ENCODE data around the gene ESYT2.

DNA sequence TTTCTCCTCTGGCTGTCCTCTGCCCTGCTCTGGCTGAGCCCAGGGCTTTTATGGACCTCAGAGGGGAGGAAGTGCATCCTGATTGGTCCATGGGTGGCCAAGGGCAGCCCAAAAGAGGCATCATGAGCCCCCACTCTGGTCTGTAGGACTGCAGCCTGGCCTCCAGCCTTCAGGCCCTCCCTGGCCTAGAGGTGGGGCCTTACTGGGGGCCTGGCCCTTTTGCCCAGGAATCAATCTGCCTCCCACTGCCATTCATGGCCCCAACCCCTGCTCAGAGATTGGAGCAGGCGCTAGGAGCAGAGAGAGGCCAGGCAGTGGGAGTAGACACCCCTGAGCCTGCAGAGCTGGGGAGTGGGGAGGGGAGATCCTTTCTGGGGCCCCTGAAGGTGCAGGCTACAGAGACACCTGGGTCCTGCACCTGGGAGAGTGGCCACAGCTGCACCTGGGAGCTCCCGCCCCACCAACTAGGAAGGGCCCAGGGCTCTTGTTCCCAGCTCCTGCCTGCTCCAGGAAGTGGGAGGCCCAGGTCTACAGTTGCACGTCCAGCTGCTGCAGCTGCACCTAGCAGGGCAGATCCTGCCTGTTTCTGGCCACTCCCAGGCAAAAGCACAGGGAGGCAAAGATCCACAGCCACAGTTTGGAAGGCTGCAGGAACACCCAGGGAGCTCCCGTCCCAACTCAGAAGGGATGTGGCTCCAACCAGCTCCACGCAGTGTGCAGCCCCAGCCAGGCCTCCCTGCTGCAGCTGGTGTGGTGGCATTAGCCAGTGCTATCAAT, 20.6 kb upstream of the ESYT2 start:
- no peak for TF ChIP-seq POLR2AphosphoS5 (IDR thresholded peaks at IDR 0.05)
- TF ChIP-seq, protein P1, sequence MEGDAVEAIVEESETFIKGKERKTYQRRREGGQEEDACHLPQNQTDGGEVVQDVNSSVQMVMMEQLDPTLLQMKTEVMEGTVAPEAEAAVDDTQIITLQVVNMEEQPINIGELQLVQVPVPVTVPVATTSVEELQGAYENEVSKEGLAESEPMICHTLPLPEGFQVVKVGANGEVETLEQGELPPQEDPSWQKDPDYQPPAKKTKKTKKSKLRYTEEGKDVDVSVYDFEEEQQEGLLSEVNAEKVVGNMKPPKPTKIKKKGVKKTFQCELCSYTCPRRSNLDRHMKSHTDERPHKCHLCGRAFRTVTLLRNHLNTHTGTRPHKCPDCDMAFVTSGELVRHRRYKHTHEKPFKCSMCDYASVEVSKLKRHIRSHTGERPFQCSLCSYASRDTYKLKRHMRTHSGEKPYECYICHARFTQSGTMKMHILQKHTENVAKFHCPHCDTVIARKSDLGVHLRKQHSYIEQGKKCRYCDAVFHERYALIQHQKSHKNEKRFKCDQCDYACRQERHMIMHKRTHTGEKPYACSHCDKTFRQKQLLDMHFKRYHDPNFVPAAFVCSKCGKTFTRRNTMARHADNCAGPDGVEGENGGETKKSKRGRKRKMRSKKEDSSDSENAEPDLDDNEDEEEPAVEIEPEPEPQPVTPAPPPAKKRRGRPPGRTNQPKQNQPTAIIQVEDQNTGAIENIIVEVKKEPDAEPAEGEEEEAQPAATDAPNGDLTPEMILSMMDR (IDR thresholded peaks at IDR 0.05) = no peak
